ENCODE measurements around the gene TMC2. TPM values are rescaled to one million over a fixed set of nuclear protein-coding genes. Genes with fewer than 3 reads are reported as not detected.

Gene TMC2
- total RNA-seq, 1 donor from 2014 or later, result not detected

DNA sequence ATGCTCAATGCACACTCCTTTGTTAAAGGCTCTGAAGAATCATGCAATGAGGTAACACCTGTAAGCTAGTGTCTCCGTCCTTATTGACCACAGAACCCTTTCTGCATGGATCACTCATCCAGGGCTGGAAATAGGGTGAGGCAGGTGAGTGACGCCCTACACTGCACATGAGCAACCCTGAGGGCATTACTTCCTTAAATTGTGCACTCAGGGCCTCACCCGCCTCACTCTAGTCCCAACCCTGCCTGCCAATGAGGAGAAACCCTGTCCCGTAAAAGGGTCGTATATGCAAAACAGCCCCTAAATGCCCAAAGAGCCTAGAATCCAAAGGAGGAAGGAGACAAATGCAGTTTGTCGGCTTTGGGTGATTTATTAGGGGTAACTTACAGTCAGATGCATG is 82.4 kb downstream of the TMC2 start:
- H3K36me3 Mint-ChIP-seq (ENCODE audit: unreplicated experiment), result peaks cover 6% of the 10 kb centered on the region
- H3K4me3 Mint-ChIP-seq (ENCODE audit: unreplicated experiment), result no peak overlapping the region
- H3K4me1 Mint-ChIP-seq (ENCODE audit: low read depth, unreplicated experiment), result no peaks in the 10 kb centered on the region
- no peak overlapping the region for H3K27ac Mint-ChIP-seq (ENCODE audit: unreplicated experiment)
- H3K27me3 Mint-ChIP-seq (ENCODE audit: unreplicated experiment), result peaks cover 4% of the 10 kb centered on the region
- DNase-seq, result no peak
- H3K9me3 Mint-ChIP-seq (ENCODE audit: unreplicated experiment), result peaks cover 7% of the 10 kb centered on the region
- TF ChIP-seq, protein P1, sequence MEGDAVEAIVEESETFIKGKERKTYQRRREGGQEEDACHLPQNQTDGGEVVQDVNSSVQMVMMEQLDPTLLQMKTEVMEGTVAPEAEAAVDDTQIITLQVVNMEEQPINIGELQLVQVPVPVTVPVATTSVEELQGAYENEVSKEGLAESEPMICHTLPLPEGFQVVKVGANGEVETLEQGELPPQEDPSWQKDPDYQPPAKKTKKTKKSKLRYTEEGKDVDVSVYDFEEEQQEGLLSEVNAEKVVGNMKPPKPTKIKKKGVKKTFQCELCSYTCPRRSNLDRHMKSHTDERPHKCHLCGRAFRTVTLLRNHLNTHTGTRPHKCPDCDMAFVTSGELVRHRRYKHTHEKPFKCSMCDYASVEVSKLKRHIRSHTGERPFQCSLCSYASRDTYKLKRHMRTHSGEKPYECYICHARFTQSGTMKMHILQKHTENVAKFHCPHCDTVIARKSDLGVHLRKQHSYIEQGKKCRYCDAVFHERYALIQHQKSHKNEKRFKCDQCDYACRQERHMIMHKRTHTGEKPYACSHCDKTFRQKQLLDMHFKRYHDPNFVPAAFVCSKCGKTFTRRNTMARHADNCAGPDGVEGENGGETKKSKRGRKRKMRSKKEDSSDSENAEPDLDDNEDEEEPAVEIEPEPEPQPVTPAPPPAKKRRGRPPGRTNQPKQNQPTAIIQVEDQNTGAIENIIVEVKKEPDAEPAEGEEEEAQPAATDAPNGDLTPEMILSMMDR (IDR thresholded peaks at IDR 0.05; ENCODE audit: partially characterized antibody, unreplicated experiment), result no peak

DNA sequence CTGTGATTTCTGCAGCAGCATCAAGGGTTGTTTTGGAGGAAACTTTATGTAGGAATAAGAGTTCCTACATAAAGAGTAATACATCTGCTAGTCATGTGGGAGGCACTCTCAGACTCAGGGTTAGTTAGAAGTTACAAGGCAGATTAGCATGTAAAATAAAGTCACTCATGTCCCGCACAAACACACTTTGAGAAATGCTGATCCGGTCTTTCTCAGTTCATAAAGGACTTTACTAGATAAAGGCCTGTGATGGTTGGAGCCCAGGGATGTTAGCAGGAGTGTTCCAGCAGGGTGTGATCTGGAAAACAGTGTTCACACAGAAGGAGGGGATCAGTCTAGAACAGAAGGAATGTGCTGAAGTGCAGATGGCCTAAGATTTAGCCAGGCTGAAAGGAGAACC is 83.0 kb downstream of the TMC2 start:
- peaks cover 6% of the 10 kb centered on the region for H3K36me3 Mint-ChIP-seq (ENCODE audit: unreplicated experiment)
- DNase-seq, result no peak
- H3K27ac Mint-ChIP-seq (ENCODE audit: unreplicated experiment), result no peak overlapping the region
- TF ChIP-seq, protein P1 (IDR thresholded peaks at IDR 0.05; ENCODE audit: partially characterized antibody, unreplicated experiment), result no peak
- peaks cover 7% of the 10 kb centered on the region for H3K9me3 Mint-ChIP-seq (ENCODE audit: unreplicated experiment)
- H3K27me3 Mint-ChIP-seq (ENCODE audit: unreplicated experiment), result peaks cover 4% of the 10 kb centered on the region
- H3K4me1 Mint-ChIP-seq (ENCODE audit: low read depth, unreplicated experiment), result no peaks in the 10 kb centered on the region
- no peak overlapping the region for H3K4me3 Mint-ChIP-seq (ENCODE audit: unreplicated experiment)

DNA sequence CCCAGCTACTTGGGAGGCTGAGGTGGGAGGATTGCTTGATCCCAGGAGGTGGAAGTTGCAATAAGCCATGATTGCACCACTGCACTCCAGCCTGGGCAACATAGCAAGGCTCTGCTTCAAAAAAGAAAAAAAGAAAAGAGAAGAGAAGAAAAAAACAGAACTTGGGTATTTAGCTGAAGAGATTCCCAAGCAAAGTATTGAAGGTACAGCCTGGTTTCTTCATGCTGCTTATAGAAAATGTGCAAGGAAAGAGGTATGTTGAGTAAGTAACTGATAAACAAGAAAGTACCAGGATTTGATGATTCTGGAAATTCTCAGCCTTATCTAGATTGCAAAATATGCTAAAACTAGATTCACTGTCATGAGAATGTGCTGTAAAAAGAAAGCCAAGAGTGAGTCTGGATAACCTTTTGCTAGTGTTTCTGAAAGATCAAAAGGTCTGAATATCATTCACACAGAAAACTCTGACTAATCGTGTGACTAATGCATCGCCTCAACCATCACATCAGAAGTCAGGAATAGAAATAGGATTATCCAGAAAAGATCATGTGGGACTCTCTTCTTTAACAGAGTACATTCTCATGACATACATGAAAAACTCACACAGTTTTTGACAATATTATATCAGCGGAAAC is 83.7 kb downstream of the TMC2 start:
- Mint-ChIP-seq H3K27me3 (ENCODE audit: unreplicated experiment) (peaks cover 4% of the 10 kb centered on the region), H3K27ac (ENCODE audit: unreplicated experiment) (no peak overlapping the region), H3K4me1 (ENCODE audit: low read depth, unreplicated experiment) (no peaks in the 10 kb centered on the region), H3K4me3 (ENCODE audit: unreplicated experiment) (no peak overlapping the region), H3K36me3 (ENCODE audit: unreplicated experiment) (peaks cover 6% of the 10 kb centered on the region), H3K9me3 (ENCODE audit: unreplicated experiment) (peaks cover 7% of the 10 kb centered on the region)
- TF ChIP-seq, protein P1 (IDR thresholded peaks at IDR 0.05; ENCODE audit: partially characterized antibody, unreplicated experiment), result no peak
- DNase-seq, result no peak

DNA sequence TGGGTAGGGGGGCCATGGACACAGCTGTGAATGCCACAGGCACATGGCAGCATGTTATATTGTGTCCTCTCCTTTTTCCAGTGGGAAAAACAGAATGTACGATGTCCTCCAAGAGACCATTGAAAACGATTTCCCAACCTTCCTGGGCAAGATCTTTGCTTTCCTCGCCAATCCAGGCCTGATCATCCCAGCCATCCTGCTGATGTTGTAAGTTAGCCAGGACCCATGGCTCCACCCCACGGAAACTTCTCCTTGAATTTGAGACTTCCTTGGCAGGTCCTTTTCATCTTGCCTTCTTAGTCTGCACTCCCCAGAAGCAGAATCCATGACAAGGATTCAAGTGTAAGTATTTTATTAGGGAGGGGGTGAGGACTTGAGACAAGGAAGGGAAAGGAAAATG is 87.8 kb downstream of the TMC2 start:
- DNase-seq, result no peak
- Mint-ChIP-seq H3K9me3 (ENCODE audit: unreplicated experiment) (peaks cover 7% of the 10 kb centered on the region), H3K27ac (ENCODE audit: unreplicated experiment) (no peak overlapping the region), H3K27me3 (ENCODE audit: unreplicated experiment) (peaks cover 4% of the 10 kb centered on the region), H3K4me1 (ENCODE audit: low read depth, unreplicated experiment) (no peaks in the 10 kb centered on the region), H3K36me3 (ENCODE audit: unreplicated experiment) (peaks cover 10% of the 10 kb centered on the region), H3K4me3 (ENCODE audit: unreplicated experiment) (no peak overlapping the region)
- TF ChIP-seq, protein P1 (IDR thresholded peaks at IDR 0.05; ENCODE audit: partially characterized antibody, unreplicated experiment), result no peak

DNA sequence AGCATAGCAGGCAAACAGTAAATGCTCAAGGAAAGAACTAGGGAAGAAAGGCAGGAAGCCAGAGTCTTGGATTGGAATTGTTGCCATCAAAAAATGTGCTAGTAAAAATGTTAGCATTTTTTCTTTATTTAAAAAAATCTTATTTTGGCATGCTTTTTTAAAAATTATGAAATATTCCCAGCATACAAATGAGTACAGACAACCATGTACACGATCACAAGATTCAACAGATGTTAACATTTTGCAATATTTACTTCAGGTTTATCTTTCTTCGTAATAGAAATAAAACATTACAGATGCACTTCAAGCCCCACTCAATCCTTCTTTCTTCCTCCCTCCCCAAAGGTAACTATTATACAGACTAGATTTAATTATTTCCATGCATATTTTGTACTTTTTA is 88.7 kb downstream of the TMC2 start:
- DNase-seq, result no peak
- Mint-ChIP-seq H3K4me3 (ENCODE audit: unreplicated experiment) (no peak overlapping the region), H3K27ac (ENCODE audit: unreplicated experiment) (no peak overlapping the region), H3K27me3 (ENCODE audit: unreplicated experiment) (peaks cover 4% of the 10 kb centered on the region), H3K4me1 (ENCODE audit: low read depth, unreplicated experiment) (no peaks in the 10 kb centered on the region), H3K36me3 (ENCODE audit: unreplicated experiment) (peaks cover 6% of the 10 kb centered on the region), H3K9me3 (ENCODE audit: unreplicated experiment) (peaks cover 5% of the 10 kb centered on the region)
- TF ChIP-seq, protein P1 (IDR thresholded peaks at IDR 0.05; ENCODE audit: partially characterized antibody, unreplicated experiment), result no peak
